ENCODE measurements around the gene AGBL1. TPM values are rescaled to one million over a fixed set of nuclear protein-coding genes. Genes with fewer than 3 reads are reported as not detected.

AGBL1 gene
- total RNA-seq, 1 donor from 2014 or later: 5.5 TPM

GRCh38 chr15:86425746-86426145 lies 346.1 kb downstream of the AGBL1 start:
- Histone ChIP-seq H3K36me3 (no peaks in the 10 kb centered on the region), H2AFZ (replicated peaks) (no peak overlapping the region), H3K27me3 (no peaks in the 10 kb centered on the region), H3K9me3 (ENCODE audit: low read depth) (no peaks in the 10 kb centered on the region), H3F3A (ENCODE audit: low read depth) (no peaks in the 10 kb centered on the region), H3K4me3 (no peak overlapping the region), H4K20me1 (ENCODE audit: low read depth) (no peaks in the 10 kb centered on the region), H3K9ac (no peak overlapping the region), H3K4me2 (no peak overlapping the region), H3K79me2 (ENCODE audit: low read depth) (no peaks in the 10 kb centered on the region), H3K4me1 (no peaks in the 10 kb centered on the region), H3K27ac (no peak overlapping the region)
- Mint-ChIP-seq H3K27ac (no peak overlapping the region), H3K27me3 (ENCODE audit: insufficient read depth, low read depth) (no peaks in the 10 kb centered on the region), H3K4me1 (no peaks in the 10 kb centered on the region), H3K9me3 (peaks cover 13% of the 10 kb centered on the region), H3K36me3 (no peaks in the 10 kb centered on the region), H3K4me3 (no peak overlapping the region)
- TF ChIP-seq CTCF (IDR thresholded peaks at IDR 0.05): no peak
- no peak for TF ChIP-seq EZH2phosphoT487 (IDR thresholded peaks at IDR 0.05)
- TF ChIP-seq EZH2 (IDR thresholded peaks at IDR 0.05): no peak
- DNase-seq (ENCODE audit: low spot score): no peak

GRCh38 chr15:86432861-86433260 lies 353.2 kb downstream of the AGBL1 start:
- H3K27me3 Mint-ChIP-seq (ENCODE audit: insufficient read depth, low read depth): no peaks in the 10 kb centered on the region
- no peaks in the 10 kb centered on the region for H3K36me3 ChIP-seq
- H3K27ac ChIP-seq: no peak overlapping the region
- H3K9me3 ChIP-seq (ENCODE audit: low read depth): no peaks in the 10 kb centered on the region
- H3K27me3 ChIP-seq: no peaks in the 10 kb centered on the region
- H3K4me1 Mint-ChIP-seq: peaks cover 12% of the 10 kb centered on the region
- no peak overlapping the region for H3K4me3 ChIP-seq
- no peaks in the 10 kb centered on the region for H3F3A ChIP-seq (ENCODE audit: low read depth)
- H3K36me3 Mint-ChIP-seq: no peaks in the 10 kb centered on the region
- H4K20me1 ChIP-seq (ENCODE audit: low read depth): no peaks in the 10 kb centered on the region
- no peaks in the 10 kb centered on the region for H3K9me3 Mint-ChIP-seq
- no peak for TF ChIP-seq EZH2phosphoT487 (IDR thresholded peaks at IDR 0.05)
- TF ChIP-seq CTCF (IDR thresholded peaks at IDR 0.05): no peak
- no peak for TF ChIP-seq EZH2 (IDR thresholded peaks at IDR 0.05)
- H3K79me2 ChIP-seq (ENCODE audit: low read depth): no peaks in the 10 kb centered on the region
- no peak overlapping the region for H3K4me3 Mint-ChIP-seq
- H3K4me2 ChIP-seq: no peak overlapping the region
- no peak overlapping the region for H3K27ac Mint-ChIP-seq
- H3K9ac ChIP-seq: no peak overlapping the region
- no peaks in the 10 kb centered on the region for H3K4me1 ChIP-seq
- no peak for DNase-seq (ENCODE audit: low spot score)
- no peak overlapping the region for H2AFZ ChIP-seq (replicated peaks)

DNA sequence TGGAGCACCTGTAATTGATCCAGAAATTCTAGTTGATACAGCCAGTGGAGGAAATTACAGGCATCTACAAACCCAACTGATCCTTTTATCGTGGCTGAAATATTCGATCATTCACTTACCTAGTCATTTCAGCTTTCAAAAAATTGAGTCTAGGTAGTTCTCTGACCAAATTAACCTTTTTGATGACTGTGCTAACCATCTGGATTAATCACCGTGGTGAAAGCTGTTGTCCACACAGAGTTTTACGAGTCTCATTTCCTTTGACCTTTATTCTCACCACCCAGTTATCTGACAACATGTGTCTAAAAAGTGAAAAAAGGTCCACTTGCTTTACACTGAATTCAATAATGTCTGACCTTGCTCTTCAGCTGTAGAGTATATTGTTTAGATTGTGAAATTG lies 354.3 kb downstream of the AGBL1 start:
- peaks cover 12% of the 10 kb centered on the region for H3K4me1 Mint-ChIP-seq
- no peaks in the 10 kb centered on the region for H3K9me3 Mint-ChIP-seq
- no peak for DNase-seq (ENCODE audit: low spot score)
- Histone ChIP-seq H3K4me2 (no peak overlapping the region), H2AFZ (replicated peaks) (no peak overlapping the region), H3K27me3 (no peaks in the 10 kb centered on the region), H3F3A (ENCODE audit: low read depth) (no peaks in the 10 kb centered on the region), H4K20me1 (ENCODE audit: low read depth) (no peaks in the 10 kb centered on the region), H3K9me3 (ENCODE audit: low read depth) (no peaks in the 10 kb centered on the region), H3K36me3 (no peaks in the 10 kb centered on the region), H3K4me1 (no peaks in the 10 kb centered on the region), H3K4me3 (no peak overlapping the region), H3K27ac (no peak overlapping the region), H3K79me2 (ENCODE audit: low read depth) (no peaks in the 10 kb centered on the region), H3K9ac (no peak overlapping the region)
- H3K4me3 Mint-ChIP-seq: no peak overlapping the region
- TF ChIP-seq EZH2phosphoT487 (IDR thresholded peaks at IDR 0.05) (no peak), CTCF (IDR thresholded peaks at IDR 0.05) (no peak), EZH2 (IDR thresholded peaks at IDR 0.05) (no peak)
- no peaks in the 10 kb centered on the region for H3K27me3 Mint-ChIP-seq (ENCODE audit: insufficient read depth, low read depth)
- H3K27ac Mint-ChIP-seq: no peak overlapping the region
- H3K36me3 Mint-ChIP-seq: no peaks in the 10 kb centered on the region

All from neural progenitor cell (in vitro differentiated cells).